HG02610 (cell line): Measurements from ENCODE around the gene TMTC2.

ENCODE experiments used
- ATAC-seq: cut with Tn5 transposase; IDR thresholded peaks from one replicate; pipeline ENCODE4 v1.9.1; 2021; ENCODE audit warnings: mild to moderate bottlenecking, moderate library complexity; ENCODE audit not compliant: unreplicated experiment

The TMTC2 gene

DNA sequence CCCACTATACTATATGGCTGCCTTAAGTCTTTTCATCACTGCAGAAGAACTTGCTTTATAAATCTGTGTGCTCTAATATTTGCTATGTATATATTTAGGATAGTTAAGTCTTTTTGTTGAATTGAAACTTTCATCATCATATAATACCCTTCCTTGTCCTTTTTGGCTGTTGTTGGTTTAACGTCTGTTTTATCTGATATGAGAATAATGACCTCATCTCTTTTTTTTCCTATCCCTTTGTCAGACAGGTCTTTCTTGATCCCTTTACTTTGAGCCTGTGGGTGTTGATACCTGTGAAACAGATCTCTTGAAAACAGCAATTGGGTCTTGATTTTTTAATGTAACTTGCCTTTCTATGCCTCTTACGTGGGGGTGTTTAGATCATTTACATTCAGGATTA lies 316.3 kb downstream of the TMTC2 start:
- ATAC-seq, result no peak

DNA sequence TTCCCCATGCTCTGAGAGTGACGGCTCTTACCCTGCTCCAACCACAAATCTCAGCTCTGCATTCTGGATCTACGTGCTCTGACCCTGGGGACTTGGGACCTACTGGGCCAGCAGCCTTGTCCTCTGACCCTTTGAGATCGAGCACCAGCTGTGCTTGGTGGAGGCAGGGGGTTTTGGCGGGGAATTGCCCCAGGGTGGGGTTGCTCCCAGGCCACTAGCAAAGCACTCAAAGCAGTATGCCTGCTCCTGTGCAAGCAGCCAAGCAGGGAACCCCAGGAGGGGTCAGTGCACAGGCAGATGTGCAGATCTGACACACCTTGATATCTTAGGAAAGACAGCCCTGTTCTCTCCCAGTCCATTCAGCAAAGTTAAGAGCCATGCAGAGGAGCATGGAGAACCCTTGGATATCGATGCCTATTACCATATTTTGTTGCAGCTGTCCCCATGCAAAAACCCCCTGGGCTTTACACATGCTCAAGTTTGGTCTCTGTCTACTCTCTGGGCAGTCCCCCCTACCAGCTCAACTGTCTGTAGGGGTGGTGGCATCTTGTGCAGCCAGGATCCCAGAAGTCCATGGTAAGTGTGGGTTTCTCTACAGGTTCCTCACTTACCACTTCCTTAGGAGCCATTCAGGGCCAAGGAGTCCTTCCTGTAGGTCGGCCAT lies 319.0 kb downstream of the TMTC2 start:
- ATAC-seq, result peak; percentile 55

DNA sequence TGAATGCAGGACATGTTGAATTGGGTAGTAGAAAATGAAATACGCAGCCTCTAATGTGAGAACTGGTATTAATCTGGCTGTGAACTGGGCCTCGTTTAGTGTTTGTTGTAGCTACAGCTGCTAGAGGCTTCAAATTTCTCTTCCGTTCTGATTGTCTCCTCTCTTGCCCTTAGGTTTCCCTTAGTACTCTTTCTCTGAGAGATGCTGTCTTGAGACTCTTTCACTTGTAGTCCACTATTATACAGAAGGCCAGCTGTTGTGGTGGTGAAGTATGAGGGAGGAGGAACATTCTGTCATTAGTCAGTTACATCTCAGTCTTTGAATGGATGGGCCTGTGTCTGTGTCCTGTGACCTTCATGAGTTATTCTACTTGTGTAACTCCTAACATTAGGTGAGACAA lies 322.0 kb downstream of the TMTC2 start:
- ATAC-seq, result no peak

DNA sequence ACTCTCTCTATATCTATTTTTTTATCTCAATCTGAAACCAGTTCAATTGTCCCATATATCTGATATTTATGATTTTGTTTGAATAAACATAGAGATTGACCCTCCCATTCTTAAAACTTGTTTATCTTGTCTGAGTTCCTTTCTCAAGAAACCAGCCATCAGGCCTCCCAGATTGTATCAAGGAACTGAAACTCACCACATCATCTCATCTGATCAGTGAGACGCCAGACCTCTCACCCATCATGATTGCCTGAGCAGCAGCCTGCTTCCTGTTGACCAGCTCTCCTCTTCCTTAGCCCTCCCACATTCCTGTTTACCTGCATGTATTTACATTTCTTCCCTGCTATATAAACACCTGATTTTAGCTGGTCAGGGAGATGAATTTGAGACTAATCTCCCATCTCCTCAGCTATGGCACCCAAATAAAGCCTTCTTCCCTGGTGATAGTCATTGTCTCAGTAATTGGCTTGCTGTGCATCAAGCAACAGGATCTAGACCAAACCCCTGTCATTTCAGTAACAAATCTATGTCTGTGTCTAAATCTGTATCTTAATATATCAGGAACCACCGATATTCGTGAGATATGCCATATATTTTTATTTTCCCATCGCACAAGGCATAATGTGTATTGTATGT lies 323.6 kb downstream of the TMTC2 start:
- no peak for ATAC-seq

DNA sequence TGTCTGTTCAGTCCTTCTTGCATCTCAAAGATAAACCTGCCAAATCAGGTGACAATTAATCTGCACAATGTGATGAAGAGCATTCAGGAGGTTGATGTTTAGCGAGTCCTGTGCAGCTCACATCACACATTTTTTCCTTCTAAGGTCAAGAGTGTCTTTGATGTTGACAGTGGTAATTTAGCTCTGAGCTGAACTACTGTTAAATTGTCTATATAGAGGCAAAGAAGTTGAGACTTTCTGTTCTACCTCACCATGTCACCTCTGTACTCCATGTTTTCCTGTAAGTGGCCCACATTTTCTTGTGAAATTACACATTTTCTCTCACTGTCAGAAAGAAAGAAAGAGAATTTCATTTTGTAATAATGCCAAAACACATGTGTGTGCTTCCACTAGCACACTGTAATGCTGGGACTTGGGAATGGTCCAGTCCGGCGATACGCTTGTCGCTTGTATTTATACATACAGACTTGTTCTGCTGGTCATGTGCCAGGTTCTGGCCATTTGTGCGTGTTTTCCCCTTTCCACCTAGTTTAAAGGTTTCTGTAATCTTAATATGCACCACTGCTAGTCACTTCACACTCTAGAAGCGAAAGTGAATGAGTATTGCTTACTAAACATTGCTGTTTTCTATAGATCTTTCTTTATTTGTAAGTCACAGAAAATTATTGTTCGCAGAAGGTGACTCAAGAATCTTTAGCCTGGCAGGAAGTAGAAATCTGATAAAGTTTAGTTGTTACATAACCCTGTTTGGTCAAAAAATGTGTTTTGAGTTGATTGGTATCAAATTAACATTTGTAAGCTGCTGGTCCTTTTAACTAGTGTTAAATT lies 328.9 kb downstream of the TMTC2 start:
- ATAC-seq, result no peak

DNA sequence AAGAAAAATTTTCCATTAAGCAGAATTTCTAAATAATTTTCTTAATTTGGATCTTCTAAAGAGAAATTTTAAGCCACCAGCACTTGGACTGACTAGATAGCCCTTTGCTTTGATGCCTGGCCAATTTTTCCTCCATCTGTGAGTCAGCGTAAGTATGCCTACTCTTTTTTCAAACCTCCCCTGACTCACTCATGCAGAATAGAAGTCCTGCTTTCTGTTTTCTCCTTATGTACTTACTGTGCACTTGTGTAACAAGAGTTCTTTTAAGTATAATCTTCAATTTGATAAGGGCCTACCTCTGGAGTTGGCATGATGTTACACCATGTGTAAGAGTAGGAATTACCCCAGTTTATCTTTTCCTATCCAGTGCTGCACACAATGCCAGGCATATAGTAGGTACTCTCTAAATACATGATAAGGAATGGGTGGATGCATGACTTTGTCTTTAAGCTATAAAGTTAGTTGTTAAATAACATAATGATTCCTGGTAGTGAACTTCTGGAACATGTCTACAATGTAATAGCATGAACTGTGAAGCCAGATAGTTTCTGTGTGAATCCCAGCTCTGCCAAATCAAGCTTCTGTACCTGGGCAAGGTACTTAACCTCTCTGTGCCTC lies 329.6 kb downstream of the TMTC2 start:
- ATAC-seq, result no peak

DNA sequence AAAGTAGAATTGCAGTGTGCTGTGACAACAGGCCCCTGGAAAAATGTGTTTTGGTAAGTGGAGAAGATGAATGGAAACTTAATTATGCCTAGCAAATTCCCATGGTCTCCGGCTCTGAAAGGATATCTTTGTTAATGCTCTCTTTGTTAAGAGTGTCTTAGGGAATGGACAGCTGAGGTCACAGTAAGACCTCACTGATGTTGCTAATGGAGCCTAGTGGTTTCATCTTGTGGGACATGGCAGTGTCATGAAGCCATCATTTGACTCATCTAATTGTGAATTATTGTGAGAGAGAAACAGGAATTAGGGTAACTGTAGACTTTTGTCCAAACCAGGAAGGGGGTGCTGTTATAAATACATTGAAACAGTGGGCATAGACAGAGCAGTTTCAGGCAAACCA lies 330.3 kb downstream of the TMTC2 start:
- no peak for ATAC-seq

DNA sequence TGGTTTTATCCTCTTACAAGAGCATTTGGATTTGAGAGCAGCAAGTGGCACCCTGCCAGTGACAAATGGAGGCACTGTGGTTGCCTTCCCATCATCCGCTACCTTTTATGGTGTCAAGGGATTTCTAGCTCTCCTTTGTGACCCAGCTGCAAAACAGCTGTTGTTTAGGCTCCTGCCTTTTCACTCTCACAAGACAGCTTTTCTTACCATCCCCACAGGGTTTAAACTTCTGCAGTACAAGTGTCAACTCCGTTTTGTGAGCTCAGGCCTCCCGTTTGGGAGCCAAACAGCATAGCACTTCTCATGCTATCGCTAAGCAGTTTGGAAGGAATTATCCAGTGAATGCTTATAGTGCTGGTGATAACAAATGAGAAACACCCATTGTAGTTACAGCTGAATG lies 331.4 kb downstream of the TMTC2 start:
- no peak for ATAC-seq

DNA sequence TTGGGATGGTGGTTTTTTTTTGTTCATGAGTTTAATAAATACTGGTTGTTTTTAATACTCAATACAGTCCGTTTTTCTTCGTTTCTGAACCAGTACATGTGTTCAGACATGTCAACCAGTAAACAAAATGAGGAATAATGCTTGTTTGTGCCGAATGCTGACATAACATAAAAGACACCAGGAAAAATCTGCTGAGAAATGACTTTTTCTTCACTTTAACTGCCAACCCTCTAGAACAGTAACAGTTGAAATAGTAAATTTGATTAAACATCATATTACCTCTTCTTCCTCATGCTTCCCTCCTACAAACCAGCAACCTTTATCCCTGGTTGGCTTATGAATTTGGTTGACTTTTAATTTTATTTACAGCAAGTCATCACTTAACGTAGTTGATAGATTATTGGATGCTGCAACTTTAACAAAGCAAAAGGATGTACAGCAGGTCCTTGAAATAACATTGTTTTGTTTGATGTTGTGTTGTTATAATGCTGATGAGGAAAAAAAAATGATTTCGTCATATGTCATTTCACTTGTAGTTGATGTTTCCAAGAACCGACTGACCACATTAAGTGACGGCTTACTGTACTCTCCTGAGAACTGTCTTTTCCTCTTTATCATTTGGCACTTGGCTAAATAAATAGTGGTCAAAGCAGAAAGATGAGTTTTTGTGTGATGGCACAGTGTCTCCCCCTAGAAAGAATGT lies 340.5 kb downstream of the TMTC2 start:
- ATAC-seq, result no peak

DNA sequence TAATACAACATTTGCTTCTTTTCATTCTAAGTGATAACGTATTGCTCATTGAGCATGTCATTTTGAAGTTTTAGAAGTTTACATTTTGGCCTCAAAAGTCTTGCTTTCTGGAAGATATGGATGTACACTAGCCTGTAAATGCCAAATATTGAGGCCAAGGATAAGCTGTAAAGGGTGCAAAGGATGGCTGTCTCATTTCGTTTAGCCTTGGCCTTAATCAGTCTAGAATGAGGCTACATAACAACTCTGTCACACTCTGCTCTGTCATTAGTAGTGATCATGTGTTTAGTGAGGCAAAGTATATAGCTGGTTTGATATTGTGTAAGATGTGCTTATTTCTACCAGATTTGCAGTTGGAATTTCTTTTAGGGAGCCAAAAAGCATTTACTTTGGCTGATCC lies 344.5 kb downstream of the TMTC2 start:
- no peak for ATAC-seq

DNA sequence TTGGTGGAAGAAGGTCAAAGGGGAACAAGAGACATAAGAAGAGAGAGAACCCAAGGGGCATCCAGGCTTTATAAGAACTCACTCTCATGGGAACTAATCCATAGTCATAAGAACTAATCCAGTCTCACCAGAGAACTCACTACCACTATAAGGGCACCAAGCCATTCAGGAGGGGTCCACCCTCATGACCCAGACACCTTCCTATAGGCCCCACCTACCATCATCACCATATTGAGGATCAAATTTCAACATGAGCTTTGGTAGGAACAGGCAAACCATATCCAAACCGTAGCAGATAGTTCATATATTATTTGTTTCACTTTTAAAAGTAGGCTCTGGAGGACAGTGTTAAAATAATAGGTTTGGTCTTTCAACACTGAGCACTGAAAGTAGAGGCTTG lies 350.1 kb downstream of the TMTC2 start:
- ATAC-seq, result no peak

DNA sequence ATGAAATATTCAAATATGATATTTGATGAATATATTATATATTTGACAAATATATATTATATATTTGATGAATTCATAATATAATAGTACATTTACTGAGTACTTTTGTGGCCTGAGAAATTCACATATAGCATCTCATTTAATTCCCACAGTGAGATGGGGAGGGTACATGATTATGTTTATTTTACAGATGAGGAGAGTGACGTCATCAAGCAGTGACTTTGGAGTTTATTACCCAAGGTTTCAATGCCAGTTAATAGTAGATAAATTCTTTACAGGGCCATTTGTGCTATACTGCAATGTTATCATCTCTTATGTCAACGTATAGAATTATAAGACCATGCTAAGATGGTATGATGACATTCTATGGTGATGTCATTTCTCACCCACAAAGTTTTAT lies 352.7 kb downstream of the TMTC2 start:
- no peak for ATAC-seq

DNA sequence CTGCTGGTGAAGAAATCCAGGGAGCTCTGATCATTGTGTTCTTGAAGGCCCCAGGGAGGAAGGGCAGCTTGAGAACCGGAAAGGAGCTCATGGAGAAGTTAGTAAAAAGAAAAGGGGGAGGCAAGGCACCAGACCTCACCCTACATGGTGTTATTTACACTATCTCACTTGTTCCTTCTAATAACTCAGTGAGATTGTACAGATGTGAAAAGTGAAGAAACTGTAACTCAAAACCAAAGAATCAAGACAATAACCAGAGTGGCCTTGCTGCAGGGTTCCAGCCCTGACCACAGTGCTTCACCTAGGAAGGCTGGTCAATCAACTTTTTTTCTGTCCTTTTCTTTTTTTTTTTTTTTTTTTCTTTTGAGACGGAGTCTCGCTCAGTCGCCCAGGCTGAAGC lies 353.6 kb downstream of the TMTC2 start:
- no peak for ATAC-seq

DNA sequence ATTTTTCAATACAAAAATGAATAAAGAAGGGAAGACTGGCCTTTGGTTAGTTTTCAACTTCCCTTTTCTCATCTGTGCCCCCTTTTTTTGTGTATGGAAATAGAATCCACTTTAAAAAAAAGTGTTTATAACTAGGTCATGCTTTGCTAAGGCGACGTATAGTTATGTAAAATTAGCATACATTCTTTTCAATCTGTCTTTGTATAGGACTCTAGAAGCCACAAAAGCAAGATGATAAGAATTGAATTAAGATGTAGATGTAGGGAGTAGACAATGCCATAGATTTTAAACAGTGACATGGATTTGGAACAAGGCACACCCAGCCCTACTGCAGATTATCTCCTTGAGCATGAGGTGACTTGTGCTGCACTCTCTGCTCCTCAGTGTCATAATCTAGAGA lies 354.3 kb downstream of the TMTC2 start:
- ATAC-seq, result no peak

DNA sequence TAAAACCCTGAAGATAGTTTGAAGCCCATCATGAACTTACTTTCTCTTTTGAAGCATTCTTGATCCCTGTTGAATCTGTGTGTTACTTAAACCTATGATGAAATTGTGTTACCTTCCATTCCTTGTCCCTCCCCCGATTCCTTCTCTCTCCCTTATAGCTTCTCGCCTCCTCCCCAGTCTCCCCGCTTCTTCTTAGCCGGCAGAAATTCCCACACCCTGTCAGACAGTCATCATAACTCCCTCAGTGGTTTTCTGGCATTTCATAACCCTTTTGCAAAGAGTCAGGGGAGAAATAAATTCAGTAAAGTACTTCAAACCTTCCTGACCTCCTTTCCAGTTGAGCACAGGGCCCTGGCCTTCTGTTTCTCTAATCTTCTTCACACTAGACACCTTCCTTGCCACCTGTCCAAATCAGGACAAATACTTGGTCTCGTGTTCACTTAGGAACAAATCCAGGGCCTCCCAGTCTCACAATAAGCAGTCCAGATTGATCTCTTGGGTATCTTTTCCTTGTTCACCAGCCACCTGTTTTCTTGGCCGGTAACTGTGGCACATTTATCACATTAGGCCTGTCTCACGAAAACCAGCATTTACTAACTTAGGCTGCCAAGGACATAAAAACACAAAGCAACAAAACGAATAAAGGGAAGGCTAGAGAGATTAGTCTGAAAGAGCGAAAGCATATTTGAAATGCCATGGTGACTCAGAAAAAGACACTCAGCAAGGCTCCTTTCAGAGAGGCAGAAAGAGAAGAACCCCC lies 355.9 kb downstream of the TMTC2 start:
- ATAC-seq, result no peak

DNA sequence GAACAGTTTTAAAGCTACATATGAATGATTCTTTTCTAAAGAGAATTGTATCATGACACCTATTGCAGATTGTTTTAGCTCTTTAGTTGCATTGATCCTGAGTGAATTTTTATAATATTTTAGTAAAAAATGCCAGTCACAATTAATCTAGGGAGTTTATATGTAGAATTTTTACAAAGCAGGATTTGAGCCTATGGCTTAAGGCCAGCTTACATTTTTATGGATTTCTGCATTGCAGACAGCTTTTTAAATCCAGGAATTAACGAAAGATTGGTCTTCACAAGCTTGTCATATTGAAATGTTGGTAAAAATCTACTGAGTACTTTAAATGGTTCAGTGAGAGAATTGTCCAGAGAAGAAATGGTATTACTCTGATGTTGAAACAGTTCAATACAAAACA lies 358.0 kb downstream of the TMTC2 start:
- no peak for ATAC-seq

DNA sequence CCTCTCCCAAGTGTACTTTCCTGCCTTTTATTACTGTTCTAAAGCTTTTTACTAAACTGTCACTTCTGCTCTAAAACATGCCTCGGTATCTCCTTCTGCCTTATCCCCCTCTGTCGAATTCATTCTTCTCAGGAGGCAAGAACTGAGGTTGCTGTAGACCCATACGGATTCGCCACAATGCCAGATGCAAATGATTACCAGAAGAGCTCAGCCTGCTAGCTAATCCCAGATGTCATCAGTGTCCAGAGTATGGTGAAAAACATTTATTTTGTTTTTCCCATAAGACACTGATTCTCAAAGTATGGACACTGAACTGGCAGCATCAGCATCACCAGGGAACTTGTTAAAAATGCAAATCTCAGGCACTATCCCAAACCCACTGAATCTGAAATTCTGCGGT lies 359.3 kb downstream of the TMTC2 start:
- ATAC-seq, result no peak

DNA sequence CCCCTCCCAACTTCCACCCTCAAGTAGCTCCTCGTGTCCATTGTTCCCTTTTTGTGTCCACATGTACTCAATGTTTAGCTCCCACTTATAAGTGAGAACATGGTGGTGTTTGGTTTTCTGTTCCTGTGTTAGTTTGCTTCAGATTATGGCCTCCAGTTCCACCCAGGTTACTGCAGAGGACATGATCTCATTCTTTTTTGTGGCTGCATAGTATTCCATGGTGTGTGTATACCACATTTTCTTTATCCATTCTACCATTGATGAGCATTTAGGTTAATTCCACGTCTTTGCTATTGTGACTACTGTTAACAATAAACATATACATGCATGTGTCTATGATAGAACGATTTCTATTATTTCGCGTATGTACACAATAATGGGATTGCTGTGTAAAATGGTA lies 362.6 kb downstream of the TMTC2 start:
- no peak for ATAC-seq

DNA sequence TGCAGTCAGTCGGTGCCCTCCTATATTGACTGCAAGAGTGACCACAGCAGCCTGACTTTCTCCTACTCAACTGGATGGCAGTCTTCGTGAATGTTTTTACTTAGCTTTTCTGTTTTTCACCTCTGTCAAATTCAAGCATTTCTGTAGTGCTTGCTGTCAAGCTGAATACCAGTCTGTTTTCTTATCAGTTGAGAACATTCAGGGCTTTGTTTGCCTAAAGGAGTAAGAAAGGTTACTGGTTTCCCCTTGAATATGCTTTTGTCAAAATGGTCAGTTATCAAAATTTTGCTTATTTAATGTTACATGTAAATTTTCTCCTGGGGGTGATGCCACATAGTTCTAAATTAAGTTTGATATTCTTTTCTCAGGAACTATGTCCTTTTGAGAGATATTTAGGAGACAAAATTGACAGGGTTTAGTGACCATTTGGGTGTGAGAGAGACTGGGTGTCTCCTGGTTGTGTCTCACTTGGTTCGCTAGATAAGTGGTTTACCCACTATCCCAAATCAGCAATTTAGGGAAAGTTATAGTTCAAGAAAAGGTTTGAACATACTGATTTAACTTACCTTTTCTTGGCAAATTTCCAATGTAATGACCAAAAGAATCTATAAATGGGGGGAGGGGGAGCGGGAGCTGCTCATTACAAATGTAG lies 366.3 kb downstream of the TMTC2 start:
- ATAC-seq, result no peak

DNA sequence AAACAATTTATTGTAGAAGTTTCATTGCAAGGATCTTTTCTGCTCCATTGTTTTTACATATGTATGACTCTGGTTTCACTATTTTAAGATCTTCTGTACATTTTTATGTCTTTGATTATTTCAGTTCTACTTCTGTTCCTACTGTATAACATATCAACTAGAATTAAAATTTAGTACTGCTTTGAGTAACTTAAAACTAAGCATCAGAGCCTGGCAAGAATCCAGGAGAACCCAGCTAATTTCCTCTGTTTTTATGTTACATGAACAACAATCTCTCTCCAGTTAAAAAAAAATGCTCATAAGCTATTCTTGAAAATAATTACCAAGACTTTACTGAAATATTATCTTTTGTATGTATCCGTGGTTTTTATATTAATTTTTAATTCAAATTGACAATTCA lies 370.7 kb downstream of the TMTC2 start:
- ATAC-seq, result no peak
